GM19193 (cell line): ENCODE results near the gene NCL.

Experiments used
- POLR2A ChIP-seq: IDR thresholded peaks from 4 replicates; pipeline ENCODE4 v1.6.1; 2011; ENCODE audit not compliant: insufficient read depth, insufficient read length; ENCODE audit errors: extremely low read depth

NCL gene

DNA sequence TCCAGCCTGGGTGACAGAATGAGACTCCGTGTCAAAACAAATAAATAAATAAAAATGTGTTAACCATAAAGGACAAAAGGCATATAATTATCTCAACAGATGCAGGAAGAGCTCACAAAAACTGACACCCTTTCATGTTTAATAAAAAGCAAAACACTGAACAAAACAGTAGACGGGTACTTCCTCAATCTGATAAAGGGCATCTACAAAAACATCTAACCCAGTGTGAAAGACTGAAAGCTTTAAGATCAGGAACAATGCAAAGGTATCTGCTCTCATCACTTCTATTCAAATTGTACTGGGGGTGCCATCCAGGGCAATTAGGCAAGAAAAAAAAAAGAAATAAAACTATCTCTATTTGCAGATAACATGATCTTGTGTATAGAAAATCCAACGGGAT lies 11.7 kb upstream of the NCL start:
- no peak for TF ChIP-seq POLR2A

DNA sequence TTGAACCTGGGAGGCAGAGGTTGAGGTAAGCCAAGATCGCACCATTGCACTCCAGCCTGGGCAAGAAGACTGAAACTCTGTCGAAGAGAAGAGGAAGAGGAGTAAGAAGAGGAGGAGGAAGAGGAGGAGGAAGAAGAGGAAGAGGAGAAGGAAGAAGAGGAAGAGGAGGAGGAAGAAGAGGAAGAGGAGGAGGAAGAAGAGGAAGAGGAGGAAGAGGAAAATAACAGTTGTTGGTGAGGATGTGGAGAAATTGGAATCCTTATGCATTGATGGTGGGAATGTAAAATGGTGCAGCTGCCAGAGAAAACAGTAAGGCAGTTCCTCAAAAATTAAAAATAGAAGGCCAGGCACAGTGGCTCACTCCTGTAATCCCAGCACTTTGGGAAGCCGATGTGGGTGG lies 8.5 kb upstream of the NCL start:
- TF ChIP-seq POLR2A: no peak

DNA sequence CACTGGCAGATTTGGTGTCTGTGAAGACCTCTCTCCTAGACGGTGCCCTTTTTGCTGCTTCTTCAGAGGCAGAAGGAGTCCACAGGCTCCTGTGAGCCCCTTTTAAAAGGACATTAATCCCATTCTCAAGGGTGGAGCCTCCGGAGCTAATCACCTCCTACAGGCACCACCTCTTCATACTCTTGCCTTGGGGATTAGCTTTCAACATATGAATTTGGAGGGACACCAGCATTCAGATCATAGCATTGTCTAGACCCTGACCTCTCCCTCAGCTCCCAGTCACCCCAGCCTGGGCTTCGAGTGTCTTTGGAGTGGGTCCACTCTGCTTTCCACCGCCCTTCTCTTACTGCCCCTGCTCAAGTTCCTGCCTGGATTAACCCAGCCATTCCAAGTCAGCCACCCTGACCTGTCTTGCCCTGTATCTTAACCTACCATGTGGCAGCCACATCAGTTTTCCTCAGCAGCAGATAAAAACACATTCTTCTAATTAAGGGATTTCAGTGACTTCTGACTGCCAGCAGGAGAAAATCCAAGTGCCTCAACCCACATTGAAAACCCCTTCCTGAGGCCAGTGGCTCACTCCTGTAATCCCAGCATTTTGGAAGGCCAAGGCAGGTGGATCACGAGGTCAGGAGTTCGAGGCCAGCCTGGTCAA lies 6.1 kb upstream of the NCL start:
- no peak for TF ChIP-seq POLR2A

DNA sequence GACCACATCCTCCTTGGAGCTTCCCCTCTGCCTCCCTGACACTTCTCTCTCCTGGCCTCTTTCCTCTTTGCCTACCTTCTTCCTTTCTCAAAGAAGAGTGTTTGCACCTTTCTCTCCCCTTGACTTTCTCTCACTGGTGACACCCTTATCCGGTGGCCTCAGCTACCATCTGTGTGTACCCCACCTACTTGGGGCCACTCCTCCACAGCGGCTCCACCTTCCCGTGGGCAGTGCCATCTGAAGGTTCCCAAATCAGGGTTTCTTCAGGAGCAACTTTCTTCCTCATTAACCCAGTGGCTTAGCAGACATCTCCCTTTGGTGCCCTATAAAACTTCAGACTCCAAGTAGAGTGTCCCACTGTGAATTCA lies 5.3 kb upstream of the NCL start:
- no peak for TF ChIP-seq POLR2A

DNA sequence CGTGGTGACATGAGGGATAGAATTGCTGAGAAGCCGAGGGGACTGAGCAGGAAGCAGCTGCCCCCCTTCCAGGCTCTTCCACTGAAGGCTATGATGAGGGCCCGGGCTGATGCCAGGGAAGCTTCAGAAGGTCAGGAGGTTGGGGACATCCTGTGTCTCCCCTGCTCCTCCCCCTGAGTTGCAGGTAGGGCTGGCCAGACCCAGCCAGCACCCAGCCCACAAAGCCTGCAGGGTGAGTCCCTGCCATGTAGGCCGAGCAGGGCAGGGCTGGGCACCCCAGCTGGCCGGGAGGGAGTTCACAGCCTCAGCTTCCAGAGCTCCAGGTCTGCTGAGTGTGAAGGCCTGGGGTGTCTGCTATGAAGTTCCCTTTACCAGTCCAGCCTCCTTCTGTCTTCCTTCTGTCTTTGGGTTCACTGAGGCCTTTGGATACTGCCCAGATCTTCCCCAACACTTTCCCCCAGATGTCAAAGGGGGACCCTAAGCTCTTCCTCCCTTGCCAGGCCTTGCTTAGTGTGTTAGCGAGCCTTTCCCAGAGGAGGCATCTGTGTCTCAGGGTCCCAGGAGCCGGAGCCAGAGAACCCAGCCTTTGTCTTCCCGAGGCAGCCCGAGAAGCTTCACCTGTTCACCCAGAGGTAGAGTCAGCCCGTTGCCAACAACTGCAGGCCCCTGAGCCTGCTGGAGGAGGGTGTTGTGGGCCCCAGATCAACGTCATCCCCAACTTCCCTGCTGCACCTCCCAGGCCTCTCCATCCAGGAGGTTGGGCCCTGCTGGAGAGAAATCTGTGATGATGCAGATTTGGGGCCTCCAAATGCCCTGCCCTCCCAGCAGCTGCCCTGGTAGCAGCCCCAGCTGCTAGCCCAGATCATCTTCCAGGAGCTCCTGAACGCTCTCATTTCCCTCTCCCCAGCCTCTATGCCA lies 3.6 kb upstream of the NCL start:
- TF ChIP-seq POLR2A: no peak

DNA sequence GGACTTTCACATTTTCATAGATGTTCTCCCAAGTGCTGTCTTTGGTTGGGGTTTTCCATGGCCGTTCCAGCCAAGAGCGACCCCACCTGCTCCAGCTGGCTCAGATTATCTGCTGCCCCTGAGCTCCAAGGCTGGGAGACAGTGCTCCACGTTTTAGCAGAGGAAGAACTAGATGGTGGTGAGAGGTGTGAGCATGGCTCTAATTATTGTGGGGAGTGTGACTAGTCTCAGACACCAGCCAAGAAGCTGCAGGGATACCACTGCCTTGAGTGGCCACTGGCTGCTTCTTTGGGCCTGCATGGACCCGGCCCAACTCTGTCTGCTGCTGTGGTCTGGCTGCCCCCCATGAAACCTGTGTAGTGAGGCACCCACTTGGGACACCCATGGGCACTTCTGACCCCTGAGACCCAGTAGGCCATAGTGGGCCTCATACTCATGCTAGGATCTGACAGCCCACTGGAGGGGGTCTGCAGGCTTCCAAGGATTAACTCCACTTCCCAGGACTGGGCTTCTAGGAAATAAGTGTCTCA lies 2.8 kb upstream of the NCL start:
- no peak for TF ChIP-seq POLR2A

DNA sequence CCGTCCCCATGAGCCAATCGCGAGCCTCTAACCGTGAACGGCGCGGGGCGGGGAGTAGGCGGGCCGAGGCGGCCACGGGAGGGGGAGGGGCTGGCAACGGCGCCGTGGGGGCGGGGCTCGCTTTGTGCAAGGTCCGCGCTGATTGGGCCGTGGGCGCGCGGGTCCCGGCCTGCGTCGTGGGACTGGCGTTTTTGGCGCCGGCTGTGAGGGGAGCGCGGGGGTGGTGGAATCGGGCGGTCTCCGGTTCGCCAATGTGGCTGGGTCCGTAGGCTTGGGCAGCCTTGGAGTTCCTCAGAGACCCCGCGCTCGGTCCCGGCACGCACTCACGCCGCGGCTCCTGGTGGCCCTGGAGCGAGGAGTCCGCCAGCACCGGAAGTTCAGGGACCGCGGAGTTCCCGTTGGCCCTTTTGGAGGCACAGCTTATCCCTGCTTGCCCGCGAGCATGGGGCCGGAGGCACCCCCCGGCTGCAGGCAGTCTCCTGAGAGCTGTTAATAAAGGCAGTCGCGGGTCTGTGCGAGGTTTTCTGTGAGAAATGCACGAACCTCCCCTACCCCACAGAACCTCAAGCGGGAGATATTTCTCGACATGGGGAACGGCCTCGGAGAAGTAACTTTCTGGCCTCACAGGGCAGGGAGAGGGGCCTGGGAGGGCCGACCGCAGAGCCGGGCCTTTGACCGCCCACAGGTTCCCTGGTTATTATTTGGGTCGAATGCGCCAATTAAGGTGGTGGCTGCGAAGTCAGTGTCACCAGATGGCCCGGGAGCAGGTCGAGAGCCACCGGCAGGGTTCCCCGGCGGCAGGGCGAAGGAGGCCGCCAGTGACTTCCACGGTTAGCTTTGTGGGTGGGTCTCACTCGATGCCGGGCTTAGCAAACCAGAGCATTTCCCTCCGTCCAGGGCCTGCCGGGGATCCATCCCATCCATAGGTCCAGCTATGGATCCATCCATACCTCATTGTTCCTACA lies 574 bp upstream of the NCL start:
- peak; percentile 76 for TF ChIP-seq POLR2A

DNA sequence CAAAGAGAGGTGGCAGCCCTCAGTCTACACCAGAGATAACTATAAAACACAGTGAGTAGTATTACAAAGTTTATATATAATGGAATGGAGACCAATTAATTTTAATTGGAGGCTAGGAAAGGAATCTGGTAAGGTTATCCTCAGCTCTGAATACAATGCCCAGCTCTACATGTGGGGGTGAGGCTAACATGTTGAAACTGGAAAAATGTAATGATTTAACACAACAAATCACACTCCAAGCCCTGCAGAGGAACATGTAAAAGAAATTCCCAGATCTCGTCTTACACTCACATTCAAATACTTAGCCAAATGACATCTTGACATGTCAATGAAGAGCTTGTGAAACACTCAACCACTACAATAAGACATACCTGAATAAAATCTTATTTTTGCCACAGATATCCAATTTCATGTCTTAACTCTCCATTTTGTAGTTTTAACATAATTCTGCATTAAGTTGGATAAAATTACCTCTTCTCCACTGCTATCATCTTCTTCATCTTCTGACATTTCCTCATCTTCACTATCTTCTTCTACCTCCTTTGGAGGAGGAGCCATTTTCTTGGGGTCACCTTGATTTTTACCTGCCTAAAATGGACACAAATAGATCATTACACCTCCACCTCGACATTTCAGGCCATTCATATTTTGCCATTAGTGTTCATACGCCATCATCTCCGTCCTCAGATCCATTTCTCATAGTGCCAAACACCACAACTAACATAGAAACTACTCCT lies 1.4 kb downstream of the NCL start:
- TF ChIP-seq POLR2A: no peak

DNA sequence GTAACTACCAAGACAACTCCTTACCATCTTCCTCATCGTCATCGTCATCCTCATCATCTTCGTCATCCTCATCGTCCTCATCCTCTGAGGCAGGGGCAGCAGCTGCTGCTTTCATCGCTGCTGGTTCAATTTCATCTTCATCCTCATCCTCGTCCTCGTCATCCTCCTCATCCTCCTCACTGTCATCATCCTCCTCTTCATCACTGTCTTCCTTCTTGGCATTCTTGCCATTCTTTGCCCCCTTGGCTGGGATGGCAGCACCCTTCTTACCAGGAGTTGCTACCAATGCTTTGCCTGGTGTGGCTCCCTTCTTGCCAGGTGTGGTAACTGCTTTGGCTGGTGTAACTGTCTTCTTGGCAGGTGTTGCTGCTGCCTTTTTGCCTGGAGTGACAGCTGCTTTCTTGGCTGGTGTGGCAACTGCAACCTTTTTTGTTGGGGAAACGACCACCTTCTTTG lies 2.7 kb downstream of the NCL start:
- no peak for TF ChIP-seq POLR2A

DNA sequence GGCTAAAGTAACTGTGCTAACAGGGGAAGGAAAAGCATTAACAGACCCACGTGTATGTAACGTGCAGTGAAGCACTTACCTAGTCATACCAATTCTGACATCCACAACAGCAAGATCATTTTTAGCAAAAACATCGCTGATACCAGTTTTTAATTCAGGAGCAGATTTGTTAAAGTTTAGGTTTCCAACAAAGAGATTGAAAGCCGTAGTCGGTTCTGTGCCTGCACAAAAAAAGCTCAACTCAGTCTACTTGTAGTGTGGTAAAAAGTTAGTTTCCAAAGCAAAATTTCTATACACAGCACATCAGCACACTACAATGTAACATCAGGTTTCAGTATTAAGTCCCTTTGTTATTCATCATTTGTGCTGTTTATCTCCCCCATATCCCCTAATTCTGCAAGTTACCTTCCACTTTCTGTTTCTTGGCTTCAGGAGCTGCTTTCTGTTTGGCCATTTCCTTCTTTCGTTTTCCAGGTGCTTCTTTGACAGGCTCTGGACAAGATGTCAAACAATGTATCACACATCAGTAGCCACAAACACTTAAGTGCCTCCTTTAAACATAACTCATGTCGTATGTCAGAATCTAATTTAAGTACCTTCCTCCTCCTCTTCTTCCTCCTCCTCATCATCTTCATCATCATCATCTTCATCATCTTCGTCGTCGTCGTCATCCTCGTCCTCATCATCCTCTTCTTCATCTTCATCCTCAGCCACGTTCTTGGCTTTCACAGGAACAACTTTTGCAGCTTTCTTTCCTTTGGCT lies 4.0 kb downstream of the NCL start:
- no peak for TF ChIP-seq POLR2A

DNA sequence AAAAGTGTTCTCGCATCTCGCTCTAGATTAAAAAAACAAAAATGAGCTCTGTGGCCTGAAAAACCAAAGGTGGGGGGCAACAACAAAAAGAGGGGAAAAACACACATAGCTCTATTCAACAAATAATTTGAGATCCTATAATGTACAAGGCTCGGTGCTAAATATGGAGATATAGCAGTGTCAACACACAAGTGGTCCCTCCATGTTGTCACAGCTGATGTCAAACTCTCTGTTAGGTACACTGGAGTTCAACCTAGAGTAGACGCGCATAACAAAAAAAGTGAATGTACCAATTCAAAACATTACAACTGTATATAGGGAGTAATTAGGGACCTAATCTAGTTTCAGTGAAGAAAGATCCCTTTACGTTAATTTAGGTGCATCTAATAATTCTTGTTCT lies 5.9 kb downstream of the NCL start:
- no peak for TF ChIP-seq POLR2A

DNA sequence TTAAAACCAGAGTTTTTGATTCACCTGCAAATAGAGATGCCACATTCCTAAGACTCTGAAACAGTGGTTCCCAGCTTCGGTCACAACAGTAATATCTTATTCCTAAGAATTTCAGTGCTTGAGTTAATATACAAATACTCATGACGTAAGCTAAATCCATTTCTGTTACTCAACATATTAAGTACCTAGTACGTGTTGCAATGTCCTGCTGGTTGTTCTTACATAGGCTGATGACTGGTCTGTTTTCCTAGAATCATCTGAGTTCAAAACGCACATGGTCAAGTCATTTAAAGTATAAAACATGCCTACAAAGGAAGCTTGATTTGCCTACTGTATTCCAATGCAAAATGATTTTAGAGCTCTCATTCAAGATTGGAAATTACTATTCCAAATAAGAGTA lies 7.2 kb downstream of the NCL start:
- TF ChIP-seq POLR2A: no peak

DNA sequence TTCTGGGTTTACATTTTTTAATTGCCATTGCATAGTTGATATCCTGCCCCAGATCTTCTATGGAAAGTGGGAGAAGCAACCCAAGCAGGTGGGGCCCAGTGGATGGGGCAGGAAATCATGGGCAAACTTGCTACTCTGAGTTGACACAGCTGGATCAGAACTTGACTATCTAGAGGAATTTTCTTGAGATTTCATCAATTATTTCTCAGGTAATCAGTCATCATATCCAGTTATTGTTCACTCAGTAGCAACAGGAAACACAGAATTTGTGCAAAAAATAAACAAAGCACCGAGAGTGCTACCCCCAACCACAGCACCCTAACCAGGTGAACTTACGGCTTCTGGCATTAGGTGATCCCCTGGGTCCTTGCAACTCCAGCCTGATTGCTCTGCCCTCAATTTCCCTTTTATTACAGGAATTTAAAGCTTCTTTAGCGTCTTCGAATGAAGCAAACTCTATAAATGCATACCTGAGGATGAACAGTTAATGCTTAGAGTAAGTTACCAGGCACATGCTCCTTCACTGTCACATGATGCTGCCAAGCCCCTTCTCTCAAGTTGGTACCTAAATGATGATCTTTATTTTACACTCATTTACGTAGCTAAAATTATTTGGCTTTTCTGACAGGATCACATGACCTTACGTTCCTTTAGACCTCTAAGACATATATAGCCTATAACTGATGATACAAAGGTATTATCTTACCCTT lies 7.8 kb downstream of the NCL start:
- no peak for TF ChIP-seq POLR2A
